GM12892 (cell line): ENCODE data around the gene UVRAG.
A peak's percentile ranks its signal among the peaks of the same experiment; 100 is the strongest.

Experiments
- DNase-seq: peaks from one replicate; pipeline ENCODE4 v3.0.0; 2011; ENCODE audit not compliant: insufficient read length
- FAIRE-seq: peaks from 2 replicates; lab custom pipeline; 2011; peaks lifted over from hg19 to GRCh38; lab: Jason Lieb, UNC
- POLR2A ChIP-seq: IDR thresholded peaks from 2 replicates; pipeline ENCODE4 v1.6.1; 2011; ENCODE audit warnings: low read depth, low read length, control low read depth
- POLR2AphosphoS5 ChIP-seq: IDR thresholded peaks from 2 replicates; pipeline ENCODE4 v1.6.1; 2011; ENCODE audit warnings: low read depth, low read length, control low read depth
- TAF1 ChIP-seq: IDR thresholded peaks from 2 replicates; pipeline ENCODE4 v1.6.1; 2011; ENCODE audit warnings: low read depth, mild to moderate bottlenecking, control low read depth, low read length, borderline replicate concordance

The UVRAG gene

DNA sequence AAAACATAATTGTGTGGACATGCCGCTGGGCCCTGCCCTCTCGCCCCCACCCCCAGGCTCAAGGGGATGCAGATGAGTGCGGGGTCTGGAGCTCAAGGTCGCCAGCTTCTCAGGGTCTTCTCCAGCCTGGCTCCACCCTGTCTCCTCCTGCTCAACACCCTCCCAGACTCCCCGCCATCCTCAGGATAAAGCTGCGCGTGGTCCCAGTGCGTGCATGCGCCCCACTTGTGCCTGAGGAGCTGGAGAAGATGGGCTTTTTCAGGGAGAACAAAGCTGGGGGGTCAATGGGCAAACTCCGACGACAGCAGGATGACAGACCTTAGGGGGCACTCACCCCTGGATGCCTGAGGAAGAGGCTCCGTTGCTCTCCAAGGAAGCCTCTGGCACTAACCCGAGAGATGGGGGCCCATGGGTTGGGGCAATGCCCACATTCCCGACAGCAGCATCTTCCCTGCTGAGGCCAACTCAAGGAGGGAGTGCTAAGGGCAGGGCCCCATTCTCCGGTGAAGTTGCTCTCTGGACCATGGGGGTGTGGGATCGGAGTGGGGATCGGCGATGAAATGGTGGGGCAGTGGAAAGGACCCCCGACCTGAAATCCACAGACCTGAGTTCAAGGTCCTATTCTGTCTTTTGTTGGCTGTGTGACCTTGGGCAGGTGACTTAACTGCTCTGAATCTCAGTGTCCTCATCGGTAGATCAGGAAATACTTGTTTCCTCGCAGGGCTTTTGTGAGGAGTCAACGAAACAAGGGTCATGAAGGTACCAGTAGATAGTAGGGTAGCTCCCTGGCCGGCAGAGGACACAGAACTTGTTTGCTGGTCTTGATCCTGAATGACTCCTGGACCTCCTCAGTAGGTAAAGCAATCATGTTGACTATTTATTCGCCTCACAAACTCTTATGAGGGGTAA is 343.6 kb downstream of the UVRAG start:
- TF ChIP-seq POLR2A, result no peak
- TF ChIP-seq TAF1, result no peak
- TF ChIP-seq POLR2AphosphoS5, result no peak
- DNase-seq (no peak), FAIRE-seq (no peak)

DNA sequence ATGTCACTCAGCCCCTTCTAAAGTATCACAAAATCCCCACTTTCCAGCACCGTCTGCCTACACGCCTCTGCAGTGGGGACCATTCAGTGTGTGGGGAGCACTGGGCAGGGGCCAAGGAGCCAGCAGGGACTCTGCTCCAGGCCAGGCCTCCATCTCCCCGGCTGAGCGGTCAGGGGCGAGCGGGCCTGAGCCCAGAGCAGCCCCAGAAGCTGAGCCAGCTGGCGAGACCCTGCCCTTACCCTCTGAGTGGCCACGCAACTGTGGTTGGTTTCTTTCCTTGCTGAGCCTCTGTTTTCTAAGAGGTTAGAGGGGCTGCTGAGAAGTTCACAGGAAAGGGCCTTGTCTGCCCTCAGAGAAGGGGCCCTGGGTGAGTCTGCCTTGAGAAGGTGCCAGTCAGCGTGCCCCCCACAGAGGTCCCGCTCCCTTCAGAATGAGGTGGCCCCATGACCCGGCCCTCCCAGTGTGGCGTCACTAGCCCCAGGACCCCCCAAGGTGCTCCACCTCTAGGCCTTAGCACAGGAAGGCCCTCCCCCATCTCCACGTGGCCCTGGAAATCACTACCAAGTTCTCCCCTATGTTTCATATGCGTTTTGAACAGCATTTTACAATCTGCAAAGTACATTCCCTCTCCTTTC is 344.4 kb downstream of the UVRAG start:
- TF ChIP-seq POLR2AphosphoS5 (no peak), TAF1 (no peak), POLR2A (no peak)
- DNase-seq, result no peak
- no peak for FAIRE-seq

DNA sequence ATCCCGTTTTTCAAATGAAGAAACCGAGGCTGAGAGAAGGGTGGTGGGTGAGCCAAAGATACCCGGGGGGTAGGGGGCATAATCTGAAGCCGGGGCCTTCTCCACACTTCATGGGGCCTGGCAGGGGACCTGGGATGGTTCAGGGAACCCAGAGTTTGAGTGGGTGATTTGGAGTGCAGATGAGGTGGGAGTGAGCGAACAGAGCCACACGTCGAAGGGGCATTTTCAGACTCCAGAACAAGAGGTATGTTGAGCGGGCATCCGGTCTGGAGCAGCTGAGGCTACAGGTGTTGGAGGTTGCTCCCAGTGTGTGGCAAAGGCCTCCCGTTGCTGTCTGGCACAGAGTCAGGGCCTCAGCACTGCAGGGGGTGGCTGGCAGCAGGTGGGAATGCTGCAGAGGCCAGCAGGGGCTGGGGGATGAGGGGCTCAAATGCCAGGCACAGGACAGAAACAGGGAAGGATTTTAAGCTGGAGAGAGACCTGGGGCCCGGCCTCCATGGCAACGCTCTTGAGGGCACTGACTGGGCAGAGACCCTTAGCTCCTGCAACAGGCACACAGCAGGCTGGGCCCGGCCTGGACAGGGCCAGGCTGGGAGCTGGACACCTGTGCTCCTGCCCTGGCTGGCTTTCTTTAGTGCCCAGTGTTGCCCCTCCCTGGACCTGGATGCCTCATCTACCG is 345.1 kb downstream of the UVRAG start:
- TF ChIP-seq POLR2AphosphoS5 (no peak), POLR2A (no peak), TAF1 (no peak)
- DNase-seq (no peak), FAIRE-seq (peak; percentile 30)

DNA sequence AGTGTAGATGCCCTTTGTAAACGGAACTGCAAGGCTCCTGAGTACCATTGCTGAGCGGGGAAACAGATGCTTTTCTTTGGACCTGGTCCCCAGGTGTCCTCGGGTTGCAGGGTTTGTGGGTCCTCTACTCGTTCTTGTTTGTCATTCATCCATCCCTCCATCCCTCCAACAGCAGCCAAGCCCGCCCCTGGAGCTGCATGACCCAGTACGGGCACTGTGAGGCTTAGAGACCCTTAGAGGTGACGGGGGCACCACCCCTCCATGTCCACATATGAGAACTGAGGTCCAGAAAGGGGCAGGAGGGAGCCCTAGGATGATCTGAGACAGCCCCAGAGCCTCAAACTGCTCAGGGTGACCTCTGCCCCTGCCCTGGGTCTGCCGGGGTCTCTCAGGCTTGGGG is 345.8 kb downstream of the UVRAG start:
- no peak for FAIRE-seq
- TF ChIP-seq POLR2A (no peak), POLR2AphosphoS5 (no peak), TAF1 (no peak)
- no peak for DNase-seq

DNA sequence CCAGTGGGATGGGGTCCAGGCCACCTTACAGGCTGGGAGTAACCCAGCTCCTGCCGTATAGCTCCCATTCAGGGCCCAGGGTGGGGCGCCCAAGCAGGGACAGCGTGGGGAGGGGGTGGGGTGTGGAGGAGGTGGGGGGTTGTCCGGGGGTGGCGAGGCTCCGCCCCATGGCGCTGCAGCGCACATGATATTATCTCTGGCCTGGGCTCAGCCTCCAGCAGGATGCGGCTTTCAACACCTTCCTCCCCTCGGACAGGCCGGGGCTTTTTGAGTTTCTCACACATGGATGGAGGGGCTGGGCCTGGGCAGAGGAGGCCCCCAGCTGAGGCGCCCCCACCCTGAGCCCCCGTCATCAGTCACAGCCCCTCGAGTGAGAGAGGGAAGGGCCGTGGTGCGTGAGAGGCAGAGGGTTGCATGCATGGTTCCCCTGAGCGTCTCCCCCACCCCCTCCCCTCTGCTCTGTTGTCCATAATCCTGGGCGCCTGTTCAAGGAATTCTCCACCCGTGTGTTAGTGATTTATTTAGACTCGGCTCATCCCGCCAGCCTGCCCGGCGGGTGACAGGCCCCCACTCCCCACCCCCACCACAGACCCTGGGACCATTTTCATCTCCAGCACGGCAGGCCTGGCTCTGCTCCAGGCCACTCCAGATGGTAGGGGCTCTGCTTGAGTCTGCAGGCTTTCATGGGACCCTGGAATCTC is 346.4 kb downstream of the UVRAG start:
- no peak for TF ChIP-seq POLR2AphosphoS5
- TF ChIP-seq POLR2A, result no peak
- no peak for TF ChIP-seq TAF1
- DNase-seq (no peak), FAIRE-seq (no peak)

DNA sequence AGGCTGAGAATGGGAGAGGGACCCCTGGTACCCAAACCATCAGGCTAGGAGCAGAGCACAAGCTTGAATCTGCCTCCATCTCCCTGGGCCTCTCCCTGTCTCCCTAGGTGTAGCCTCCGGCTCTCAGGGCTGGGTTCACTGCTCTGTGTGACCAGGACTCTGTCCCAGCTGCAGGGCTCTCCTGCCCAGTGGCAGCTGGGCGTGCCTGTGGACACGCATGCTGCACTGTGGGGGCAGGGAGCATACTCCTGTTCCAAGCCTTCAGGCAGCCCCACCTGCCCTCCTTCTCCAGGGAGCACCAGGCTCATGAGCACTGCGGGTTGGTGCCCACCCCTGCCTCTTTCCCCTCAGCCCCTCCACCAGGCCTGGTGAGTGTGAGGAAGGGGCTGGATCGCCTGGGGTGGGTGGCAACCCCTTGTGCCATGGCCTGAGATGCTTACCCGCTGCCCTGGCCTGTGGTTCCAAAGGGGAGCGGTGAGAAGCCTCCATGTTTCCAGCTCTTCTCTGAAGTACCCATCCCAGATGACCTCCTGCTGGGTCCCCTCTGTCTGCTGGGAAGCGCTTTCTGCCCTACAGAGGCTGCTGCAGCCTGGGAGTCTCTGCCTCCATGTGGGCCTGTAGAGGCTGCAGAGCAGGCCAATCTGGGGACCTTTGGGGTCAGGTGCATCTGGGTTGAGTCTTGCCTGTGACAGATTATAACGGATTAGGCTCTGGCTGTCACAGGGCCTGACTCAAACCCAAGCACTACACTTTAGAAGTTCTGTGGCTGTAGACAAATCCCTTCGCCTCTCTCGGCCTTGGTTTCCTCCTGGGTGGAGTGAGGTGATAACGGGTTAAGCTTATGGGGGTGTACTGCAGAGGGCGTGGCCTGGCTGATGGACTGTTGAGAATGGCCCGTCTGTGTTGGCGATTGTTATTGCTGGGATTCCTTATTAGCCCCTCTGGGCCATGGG is 347.6 kb downstream of the UVRAG start:
- DNase-seq, result no peak
- no peak for FAIRE-seq
- TF ChIP-seq POLR2A, result no peak
- no peak for TF ChIP-seq POLR2AphosphoS5
- no peak for TF ChIP-seq TAF1

DNA sequence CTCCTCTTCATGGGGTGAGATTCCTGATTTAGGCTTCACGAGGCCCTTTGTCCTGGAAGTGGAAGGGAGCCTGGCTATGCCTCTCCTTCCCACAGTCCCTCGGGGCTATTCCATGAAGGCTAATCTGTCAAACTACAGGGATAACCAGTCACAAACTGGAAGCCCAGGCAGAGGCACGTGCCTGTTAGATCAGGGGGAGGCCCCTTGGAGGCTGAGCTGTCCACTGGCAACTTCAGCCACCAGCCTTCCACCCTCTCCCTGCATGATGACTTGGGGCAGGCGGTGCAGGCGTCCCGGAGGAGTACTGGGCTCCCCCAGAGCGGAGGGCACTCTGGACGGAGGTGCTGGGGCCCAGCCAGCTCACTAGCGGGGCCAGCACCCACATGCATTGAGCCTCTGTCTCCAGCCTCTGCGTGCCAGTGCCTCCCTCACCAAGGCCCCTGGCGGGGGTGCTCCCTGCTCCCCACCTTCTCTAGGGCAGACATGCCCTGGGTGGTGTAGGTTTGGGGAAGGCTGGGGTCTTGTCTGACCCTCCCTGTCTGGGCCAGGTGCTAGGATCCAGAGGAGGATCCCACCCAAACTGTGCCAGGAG is 348.4 kb downstream of the UVRAG start:
- DNase-seq (no peak), FAIRE-seq (no peak)
- no peak for TF ChIP-seq TAF1
- TF ChIP-seq POLR2AphosphoS5, result no peak
- TF ChIP-seq POLR2A, result no peak

DNA sequence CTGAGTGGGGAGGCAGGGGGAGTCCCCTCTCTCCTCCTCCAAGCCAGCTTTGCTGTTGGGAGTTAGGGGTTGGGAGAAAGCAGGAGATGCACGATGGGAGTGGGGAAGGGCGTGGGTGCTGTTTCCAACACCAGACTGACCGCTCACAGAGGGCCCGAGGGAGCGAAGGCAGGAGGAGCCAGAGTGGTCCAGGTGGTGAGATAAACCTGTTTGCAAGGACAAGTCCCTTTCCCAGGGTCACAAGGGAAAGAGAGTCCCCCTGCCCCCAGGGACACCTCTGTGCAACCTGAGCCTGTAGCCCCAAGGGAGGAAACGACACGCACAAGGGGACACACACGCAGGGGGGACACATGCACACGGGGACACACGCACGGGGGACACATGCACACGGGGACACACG is 349.1 kb downstream of the UVRAG start:
- TF ChIP-seq TAF1 (no peak), POLR2A (no peak), POLR2AphosphoS5 (no peak)
- FAIRE-seq (no peak), DNase-seq (no peak)

DNA sequence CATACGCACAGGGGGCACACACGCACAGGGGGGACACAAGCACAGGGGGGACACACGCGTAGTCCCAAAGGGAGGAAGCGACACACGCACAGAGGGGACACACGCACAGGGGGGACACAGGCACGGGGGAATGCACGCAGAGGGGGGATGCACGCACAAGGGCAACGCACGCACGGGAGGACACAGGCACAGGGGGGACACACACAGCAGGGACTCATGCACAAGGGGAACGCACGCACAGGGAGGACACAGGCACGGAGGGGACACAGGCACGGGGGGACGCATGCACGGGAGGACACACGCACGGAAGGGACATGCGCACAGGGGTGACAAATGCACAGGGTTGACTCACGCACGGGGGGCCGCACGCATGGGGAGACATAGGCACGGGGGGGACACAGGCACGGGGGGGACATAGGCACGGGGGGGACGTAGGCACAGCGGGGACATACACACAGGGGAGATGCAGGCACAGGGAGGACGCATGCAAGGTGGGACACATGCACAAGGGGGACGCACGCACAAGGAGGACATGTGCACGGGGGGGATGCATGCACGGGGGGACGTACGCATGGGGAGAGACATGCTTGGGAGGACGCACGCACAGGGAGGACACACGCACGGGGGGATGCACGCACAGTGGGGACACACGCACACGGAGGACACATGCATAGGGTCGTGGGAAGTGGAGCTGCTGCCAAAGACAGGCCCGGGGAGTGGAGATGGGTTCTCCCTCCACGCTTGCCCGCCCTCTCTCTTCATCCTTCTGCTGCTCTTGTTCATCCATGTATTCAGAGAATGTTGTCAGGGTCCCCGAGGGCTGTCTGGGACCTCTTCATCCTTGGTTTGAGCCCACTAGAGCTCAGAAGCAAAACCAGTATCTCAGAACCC is 350.1 kb downstream of the UVRAG start:
- DNase-seq (no peak), FAIRE-seq (no peak)
- TF ChIP-seq POLR2AphosphoS5 (no peak), POLR2A (no peak), TAF1 (no peak)
